T-helper 17 cell (primary cell): ENCODE data around the gene KIAA0753. TPM values are rescaled to one million over a fixed set of nuclear protein-coding genes. Genes with fewer than 3 reads are reported as not detected.
A peak's percentile ranks its signal among the peaks of the same experiment; 100 is the strongest.

Experiments used
- ATAC-seq: fragments of 150-1000 bp; cut with Tn5 transposase; 2 replicates; pipeline ENCODE4 v1.10.0; 2021; ENCODE audit warnings: mild to moderate bottlenecking, moderate library complexity
- DNase-seq, 3 donors: peaks; one replicate each; pipeline versions ENCODE4 v3.0.0 to v3.0.0-alpha.2; 2020 to 2021
- H3K9me3 ChIP-seq: one replicate; pipeline ENCODE4 v1.7.0; 2013; ENCODE audit warnings: low read length, mild to moderate bottlenecking; ENCODE audit not compliant: control insufficient read depth, poor library complexity, severe bottlenecking
- H3K27ac Mint-ChIP-seq: one replicate; pipeline ENCODE4 v1.8.0; 2022; ENCODE audit warnings: mild to moderate bottlenecking, moderate library complexity, mixed read lengths
- H3K27me3 Mint-ChIP-seq: one replicate; pipeline ENCODE4 v1.8.0; 2022; ENCODE audit warnings: mixed read lengths
- H3K36me3 Mint-ChIP-seq: one replicate; pipeline ENCODE4 v1.8.0; 2022; ENCODE audit warnings: low read depth, mixed read lengths
- H3K4me1 Mint-ChIP-seq: one replicate; pipeline ENCODE4 v1.8.0; 2022; ENCODE audit warnings: mild to moderate bottlenecking, mixed read lengths
- H3K4me3 Mint-ChIP-seq: one replicate; pipeline ENCODE4 v1.8.0; 2022; ENCODE audit warnings: mild to moderate bottlenecking, moderate library complexity, mixed read lengths
- total RNA-seq, 4 donors: library from RNA in 2 of 4; stranded (reverse) in 2 of 4; gene quantifications; one replicate each; pipeline ENCODE4 v1.2.3 and lab custom pipeline; 2022 to 2026

KIAA0753 gene
- total RNA-seq, 2 donors from 2014 or later: 10.8 to 12.1 TPM

DNA sequence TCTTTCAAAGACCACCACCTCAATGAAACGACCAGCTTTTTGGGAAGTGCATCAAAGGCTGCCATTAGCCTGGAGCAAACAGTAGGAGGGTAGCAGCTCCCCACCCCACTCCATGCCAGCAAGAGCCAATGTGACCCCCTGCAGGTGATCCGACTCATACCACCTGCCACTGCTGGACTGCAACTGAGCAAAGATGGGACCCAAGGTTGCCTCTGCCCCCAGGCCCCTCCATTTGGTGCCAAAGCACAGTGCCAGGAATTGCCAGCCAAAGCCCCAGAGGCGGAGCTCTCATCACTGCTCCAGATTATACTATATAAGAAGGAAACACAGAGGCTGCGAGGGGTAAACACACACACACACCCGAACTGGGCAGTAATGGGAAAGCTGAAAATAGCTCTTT lies 92.5 kb downstream of the KIAA0753 start:
- Mint-ChIP-seq H3K36me3 (peaks cover 5% of the 10 kb centered on the region), H3K4me3 (peak overlapping the region; percentile 76), H3K27me3 (peaks cover 5% of the 10 kb centered on the region), H3K4me1 (peaks cover 13% of the 10 kb centered on the region), H3K27ac (no peak overlapping the region)
- no peaks in the 10 kb centered on the region for H3K9me3 ChIP-seq
- DNase-seq (no peak), ATAC-seq (no peak)

DNA sequence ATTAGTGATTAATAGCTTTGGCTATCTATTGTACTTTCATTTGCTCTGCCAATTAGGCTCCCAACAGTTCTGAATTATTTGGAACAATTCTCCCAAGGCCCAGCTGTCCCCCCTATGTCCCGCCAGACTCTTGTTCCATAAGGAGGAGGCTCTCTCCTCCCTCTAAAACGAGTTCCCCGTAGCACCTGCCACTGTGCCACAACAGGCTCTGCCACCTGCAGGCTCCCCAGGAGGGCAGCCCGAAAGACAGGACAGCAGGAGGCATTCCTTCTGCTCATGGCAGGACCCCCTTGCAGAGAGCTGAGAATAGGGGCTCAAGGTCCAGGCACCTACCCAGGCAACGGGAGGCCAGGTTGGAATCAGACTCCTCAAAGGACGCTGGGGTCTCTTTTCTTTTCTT lies 93.2 kb downstream of the KIAA0753 start:
- peaks cover 7% of the 10 kb centered on the region for H3K27me3 Mint-ChIP-seq
- H3K27ac Mint-ChIP-seq: peak overlapping the region; percentile 39
- H3K4me3 Mint-ChIP-seq: no peak overlapping the region
- peaks cover 11% of the 10 kb centered on the region for H3K4me1 Mint-ChIP-seq
- H3K9me3 ChIP-seq: no peaks in the 10 kb centered on the region
- DNase-seq (no peak), ATAC-seq (no peak)
- peaks cover 5% of the 10 kb centered on the region for H3K36me3 Mint-ChIP-seq

DNA sequence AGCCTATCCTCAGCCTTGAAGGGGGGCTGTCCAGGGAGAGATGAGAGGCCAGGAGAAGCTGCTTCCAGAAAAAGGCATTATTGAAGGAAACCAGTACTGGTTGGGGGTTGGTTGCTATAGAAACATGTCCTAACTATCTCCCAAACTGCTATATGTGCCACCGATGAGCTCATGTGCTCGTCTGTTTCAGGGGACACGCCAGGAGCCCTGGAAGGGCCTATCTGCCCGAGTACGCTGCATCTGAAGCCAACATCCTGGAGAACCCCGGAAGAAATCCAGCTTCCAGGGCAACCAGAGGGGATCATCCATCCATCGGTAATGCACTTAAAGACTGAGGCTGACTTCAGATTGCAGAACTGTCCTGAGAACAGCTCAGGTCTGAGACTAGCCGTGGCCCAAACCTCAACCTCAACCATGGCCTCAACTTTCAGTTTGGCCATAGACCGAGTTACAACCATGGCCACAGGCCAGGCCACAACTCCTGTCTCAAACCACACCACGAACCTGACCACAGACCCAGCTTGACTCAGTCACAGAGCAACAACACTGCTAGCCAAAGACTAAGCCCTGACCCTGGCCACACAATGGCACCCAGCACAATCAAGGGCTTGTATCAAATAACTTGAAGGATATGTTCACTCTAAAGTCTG lies 94.3 kb downstream of the KIAA0753 start:
- no peaks in the 10 kb centered on the region for H3K9me3 ChIP-seq
- peaks cover 9% of the 10 kb centered on the region for H3K27me3 Mint-ChIP-seq
- H3K4me3 Mint-ChIP-seq: no peak overlapping the region
- ATAC-seq: no peak
- H3K4me1 Mint-ChIP-seq: peaks cover 11% of the 10 kb centered on the region
- no peak for DNase-seq
- no peak overlapping the region for H3K27ac Mint-ChIP-seq
- peaks cover 5% of the 10 kb centered on the region for H3K36me3 Mint-ChIP-seq

DNA sequence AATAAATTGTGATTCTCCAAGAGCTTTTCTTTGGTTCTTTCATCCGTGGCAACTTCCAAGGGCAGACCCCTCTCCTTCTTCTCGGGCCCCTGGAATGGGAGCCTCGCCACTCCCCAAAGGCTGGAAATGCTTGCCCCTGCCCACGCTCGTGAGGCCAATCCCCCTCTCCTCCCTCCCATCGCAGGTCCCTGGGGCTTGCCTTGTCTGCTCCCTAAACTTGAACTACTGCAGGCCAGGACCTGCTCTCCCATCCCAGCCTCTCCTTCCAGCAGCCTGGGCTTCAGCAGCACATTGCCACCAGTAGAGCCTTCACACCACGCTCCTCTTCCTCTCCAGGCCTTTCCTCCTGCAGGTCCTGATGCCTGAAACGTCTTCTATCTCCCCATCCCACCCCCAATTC lies 95.2 kb downstream of the KIAA0753 start:
- peaks cover 11% of the 10 kb centered on the region for H3K4me1 Mint-ChIP-seq

DNA sequence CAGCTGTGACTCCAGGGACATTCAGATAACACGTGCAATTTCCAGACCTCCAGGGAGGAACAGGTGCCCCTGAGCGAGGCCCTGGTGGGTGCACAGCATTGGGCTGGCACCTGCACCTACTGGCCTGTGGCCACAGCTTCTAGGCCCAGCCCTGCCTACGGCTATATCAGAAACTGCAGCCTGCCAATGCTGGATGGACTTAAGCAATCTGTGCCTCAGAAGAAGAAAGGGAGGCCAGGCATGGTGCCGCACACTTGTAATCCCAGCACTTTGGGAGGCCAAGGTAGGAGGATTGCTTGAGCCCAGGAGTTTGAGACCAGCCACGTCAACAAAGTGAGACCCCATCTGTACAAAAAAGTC lies 96.5 kb downstream of the KIAA0753 start:
- Mint-ChIP-seq H3K4me1 (peaks cover 9% of the 10 kb centered on the region), H3K36me3 (peaks cover 5% of the 10 kb centered on the region), H3K4me3 (no peak overlapping the region), H3K27me3 (peaks cover 10% of the 10 kb centered on the region), H3K27ac (no peak overlapping the region)
- H3K9me3 ChIP-seq: no peaks in the 10 kb centered on the region
- no peak for DNase-seq
- no peak for ATAC-seq

More for the DNA sequence above, 95.2 kb downstream of the KIAA0753 start:
- H3K36me3 Mint-ChIP-seq: peaks cover 5% of the 10 kb centered on the region
- peaks cover 9% of the 10 kb centered on the region for H3K27me3 Mint-ChIP-seq
- no peak for ATAC-seq
- H3K9me3 ChIP-seq: no peaks in the 10 kb centered on the region
- DNase-seq: no peak
- H3K4me3 Mint-ChIP-seq: no peak overlapping the region
- H3K27ac Mint-ChIP-seq: no peak overlapping the region

- H3K4me1 Mint-ChIP-seq: peaks cover 4% of the 10 kb centered on the region
- no peak overlapping the region for H3K4me3 Mint-ChIP-seq
- DNase-seq: no peak
- H3K27me3 Mint-ChIP-seq: peaks cover 16% of the 10 kb centered on the region
- H3K9me3 ChIP-seq: no peaks in the 10 kb centered on the region
- peaks cover 5% of the 10 kb centered on the region for H3K36me3 Mint-ChIP-seq
- H3K27ac Mint-ChIP-seq: no peak overlapping the region
- no peak for ATAC-seq
These were observed 97.2 kb downstream of the KIAA0753 start for GRCh38 chr17:6543079-6544010.

DNA sequence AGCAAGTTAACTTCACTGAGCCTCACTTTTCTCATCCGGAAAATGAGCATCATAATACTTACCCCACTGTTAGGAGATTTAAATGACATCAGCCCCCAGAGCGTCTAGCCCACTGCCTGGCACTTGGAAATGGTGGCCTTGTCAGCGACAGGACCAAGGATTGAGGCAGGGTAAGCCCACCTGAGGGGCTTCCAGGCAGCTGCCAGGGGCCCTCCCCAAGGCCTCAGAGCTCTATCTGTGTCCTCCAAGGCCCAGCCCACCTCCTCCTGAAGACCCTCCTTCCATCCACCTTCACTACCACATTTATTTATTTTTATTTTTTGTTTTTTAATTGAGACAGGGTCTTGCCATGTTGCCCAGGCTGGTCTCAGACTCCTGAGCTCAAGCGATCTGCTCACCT lies 97.9 kb downstream of the KIAA0753 start:
- no peak overlapping the region for H3K27ac Mint-ChIP-seq
- DNase-seq: no peak
- H3K4me3 Mint-ChIP-seq: no peak overlapping the region
- no peak for ATAC-seq
- no peaks in the 10 kb centered on the region for H3K9me3 ChIP-seq
- peaks cover 5% of the 10 kb centered on the region for H3K36me3 Mint-ChIP-seq
- H3K4me1 Mint-ChIP-seq: no peaks in the 10 kb centered on the region
- H3K27me3 Mint-ChIP-seq: peaks cover 16% of the 10 kb centered on the region

- no peaks in the 10 kb centered on the region for H3K4me1 Mint-ChIP-seq
- ATAC-seq: no peak
- H3K27me3 Mint-ChIP-seq: peaks cover 16% of the 10 kb centered on the region
- H3K4me3 Mint-ChIP-seq: no peak overlapping the region
- no peak for DNase-seq
- peaks cover 5% of the 10 kb centered on the region for H3K36me3 Mint-ChIP-seq
- H3K9me3 ChIP-seq: no peaks in the 10 kb centered on the region
- no peak overlapping the region for H3K27ac Mint-ChIP-seq
These were observed 98.6 kb downstream of the KIAA0753 start for GRCh38 chr17:6541886-6542285.

DNA sequence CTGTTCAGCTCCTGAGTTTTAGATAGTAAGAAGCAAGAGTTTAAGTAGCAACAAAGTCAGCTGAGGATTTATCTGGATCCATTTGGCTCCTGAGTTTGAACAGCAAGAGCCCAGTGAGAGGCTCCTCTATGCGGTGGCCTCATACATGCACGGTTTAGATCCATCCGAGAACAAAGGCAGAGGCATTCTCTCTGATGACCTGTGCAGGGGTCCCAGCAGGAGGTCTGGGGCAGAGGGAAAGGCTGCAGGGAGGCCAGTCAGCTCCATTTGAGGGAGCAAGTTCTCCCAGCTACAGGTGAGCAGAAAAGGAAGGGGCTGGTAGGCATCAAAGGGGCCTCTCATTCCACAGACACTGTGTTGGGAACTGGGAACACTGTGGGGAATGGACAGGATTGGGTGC lies 100.6 kb downstream of the KIAA0753 start:
- H3K27me3 Mint-ChIP-seq: peaks cover 20% of the 10 kb centered on the region
- peaks cover 2% of the 10 kb centered on the region for H3K36me3 Mint-ChIP-seq
- ATAC-seq: no peak
- no peak overlapping the region for H3K4me3 Mint-ChIP-seq
- no peaks in the 10 kb centered on the region for H3K4me1 Mint-ChIP-seq
- no peak for DNase-seq
- H3K9me3 ChIP-seq: no peaks in the 10 kb centered on the region
- H3K27ac Mint-ChIP-seq: no peak overlapping the region

GRCh38 chr17:6536566-6537065 lies 103.9 kb downstream of the KIAA0753 start:
- no peak for DNase-seq
- ATAC-seq: no peak
- no peaks in the 10 kb centered on the region for H3K36me3 Mint-ChIP-seq
- H3K9me3 ChIP-seq: no peaks in the 10 kb centered on the region
- no peak overlapping the region for H3K27ac Mint-ChIP-seq
- no peaks in the 10 kb centered on the region for H3K4me1 Mint-ChIP-seq
- H3K27me3 Mint-ChIP-seq: peaks cover 15% of the 10 kb centered on the region
- no peak overlapping the region for H3K4me3 Mint-ChIP-seq

- DNase-seq (no peak), ATAC-seq (no peak)
- Mint-ChIP-seq H3K27ac (no peak overlapping the region), H3K4me3 (no peak overlapping the region), H3K4me1 (no peaks in the 10 kb centered on the region), H3K36me3 (no peaks in the 10 kb centered on the region), H3K27me3 (peaks cover 15% of the 10 kb centered on the region)
- no peaks in the 10 kb centered on the region for H3K9me3 ChIP-seq
These were observed 104.5 kb downstream of the KIAA0753 start for GRCh38 chr17:6536053-6536452.

DNA sequence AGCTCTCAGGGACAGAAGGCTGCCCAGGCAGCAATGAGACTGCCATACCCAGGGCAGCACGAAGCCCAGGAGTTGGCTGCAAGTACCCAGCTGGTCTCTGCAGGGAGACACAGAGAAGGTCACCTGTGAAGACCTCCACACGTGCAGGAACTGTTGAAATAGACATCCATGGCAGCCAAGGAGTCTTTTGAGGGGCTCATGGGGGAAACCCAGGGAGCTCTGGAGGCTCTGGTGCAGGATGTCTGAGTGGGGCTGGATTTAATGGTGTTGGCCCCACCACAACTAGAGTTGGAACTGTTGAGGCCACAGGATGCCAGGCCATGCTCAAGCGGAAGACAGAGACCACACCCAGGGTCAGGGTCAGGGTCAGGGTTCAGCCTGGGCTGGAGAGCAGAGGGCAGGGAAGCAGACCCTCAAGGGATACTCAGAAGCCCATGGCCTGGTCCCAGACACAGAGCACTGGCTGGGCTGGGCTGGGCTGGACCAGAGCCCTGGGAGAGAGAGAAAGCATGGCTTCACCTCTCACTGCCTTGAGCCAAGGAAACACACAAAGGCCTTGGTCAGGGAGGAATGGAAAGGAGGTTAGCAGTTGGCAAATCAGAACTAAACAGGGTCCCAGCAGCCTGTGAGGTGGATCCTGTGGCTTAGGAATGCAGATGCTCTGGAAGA lies 105.5 kb downstream of the KIAA0753 start:
- no peaks in the 10 kb centered on the region for H3K36me3 Mint-ChIP-seq
- H3K9me3 ChIP-seq: no peaks in the 10 kb centered on the region
- ATAC-seq (no peak), DNase-seq (no peak)
- H3K4me3 Mint-ChIP-seq: peak overlapping the region; percentile 25
- peaks cover 15% of the 10 kb centered on the region for H3K27me3 Mint-ChIP-seq
- H3K4me1 Mint-ChIP-seq: no peaks in the 10 kb centered on the region
- no peak overlapping the region for H3K27ac Mint-ChIP-seq

DNA sequence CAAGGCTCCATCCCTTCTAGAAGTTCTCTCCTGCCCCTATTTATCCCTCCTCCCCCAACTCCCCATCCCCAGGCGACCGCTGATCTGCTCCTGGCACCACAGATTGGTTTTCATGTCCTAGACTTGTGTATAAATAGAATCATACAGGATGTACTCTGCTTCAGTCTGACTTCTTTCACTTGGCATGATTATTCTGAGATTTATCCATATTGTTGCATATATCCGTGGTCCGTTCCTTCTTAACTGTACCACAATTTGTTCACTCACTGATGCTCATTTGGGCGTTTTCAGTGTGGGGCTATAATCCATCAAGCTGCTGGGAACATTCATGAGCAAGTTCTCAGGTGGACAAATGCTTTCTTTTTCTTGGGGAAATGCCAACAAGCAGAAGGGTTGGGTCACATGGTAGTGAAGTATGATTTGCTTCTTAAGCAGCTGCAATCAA lies 108.0 kb downstream of the KIAA0753 start:
- Mint-ChIP-seq H3K4me3 (no peak overlapping the region), H3K27me3 (peaks cover 8% of the 10 kb centered on the region), H3K4me1 (no peaks in the 10 kb centered on the region), H3K36me3 (no peaks in the 10 kb centered on the region), H3K27ac (no peak overlapping the region)
- DNase-seq (no peak), ATAC-seq (no peak)
- no peaks in the 10 kb centered on the region for H3K9me3 ChIP-seq
